Activated CD4-positive, alpha-beta T cell treated with anti-CD3 and anti-CD28 coated beads, Interleukin-2, amount 50 U/mL, for 4 hours (primary cell): ENCODE data around the gene ARID1B.
"Not testable (repeated sequence)": the region's sequence is repeated elsewhere in the genome, so short reads cannot be mapped to it uniquely, and the experiment has no call there.

Source experiments
- DNase-seq, 2 experiments: peaks; one replicate each; pipeline ENCODE4 v3.0.0-alpha.2; 2020

The ARID1B gene

GRCh38 chr6:157034436-157035230 lies 257.5 kb downstream of the ARID1B start:
- no peak for DNase-seq

GRCh38 chr6:157035546-157035945 lies 258.4 kb downstream of the ARID1B start:
- no peak for DNase-seq

- no peak for DNase-seq
Measured at GRCh38 chr6:157036245-157036711, 259.1 kb downstream of the ARID1B start.

GRCh38 chr6:157037165-157037564 lies 260.0 kb downstream of the ARID1B start:
- no peak for DNase-seq

DNA sequence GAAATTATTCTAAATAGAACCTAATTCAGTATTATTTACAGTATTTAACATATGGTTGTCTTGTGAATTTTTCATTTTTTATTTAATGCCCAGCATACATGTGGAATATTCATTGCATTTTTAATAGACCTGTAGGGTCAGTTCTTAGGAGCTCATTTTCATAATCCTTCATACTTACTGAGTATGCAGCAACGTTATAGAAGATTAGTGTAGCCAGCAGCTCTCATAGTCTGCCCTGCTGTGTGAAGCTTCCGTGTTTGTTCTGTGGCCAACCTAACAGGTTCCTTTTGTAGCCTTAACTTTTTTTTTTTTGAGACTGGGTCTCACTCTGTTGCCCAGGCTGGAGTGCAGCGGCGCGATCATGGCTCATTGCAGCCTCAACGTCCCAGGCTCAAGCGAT lies 261.4 kb downstream of the ARID1B start:
- no peak for DNase-seq

DNA sequence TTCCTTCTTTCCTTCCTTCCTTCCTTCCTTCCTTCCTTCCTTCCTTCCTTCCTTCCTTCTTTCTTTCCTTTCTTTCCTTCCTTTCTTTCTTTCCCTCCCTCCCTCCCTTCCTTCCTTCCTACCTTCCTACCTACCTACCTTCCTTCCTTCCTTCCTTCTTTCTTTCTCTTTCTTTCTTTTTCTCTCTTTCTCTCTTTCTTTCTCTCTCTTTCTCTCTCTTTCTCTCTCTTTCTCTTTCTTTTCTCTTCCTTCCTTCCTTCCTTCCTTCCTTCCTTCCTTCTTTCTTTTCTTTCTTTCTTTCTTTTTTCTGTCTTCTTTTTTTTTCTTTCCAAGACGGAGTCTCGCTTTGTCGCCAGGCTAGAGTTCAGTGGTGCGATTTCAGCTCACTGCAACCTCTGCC lies 262.5 kb downstream of the ARID1B start:
- DNase-seq: not testable (repeated sequence)

GRCh38 chr6:157040191-157040590 lies 263.0 kb downstream of the ARID1B start:
- DNase-seq: no peak

GRCh38 chr6:157045831-157046454 lies 268.8 kb downstream of the ARID1B start:
- DNase-seq: no peak

DNA sequence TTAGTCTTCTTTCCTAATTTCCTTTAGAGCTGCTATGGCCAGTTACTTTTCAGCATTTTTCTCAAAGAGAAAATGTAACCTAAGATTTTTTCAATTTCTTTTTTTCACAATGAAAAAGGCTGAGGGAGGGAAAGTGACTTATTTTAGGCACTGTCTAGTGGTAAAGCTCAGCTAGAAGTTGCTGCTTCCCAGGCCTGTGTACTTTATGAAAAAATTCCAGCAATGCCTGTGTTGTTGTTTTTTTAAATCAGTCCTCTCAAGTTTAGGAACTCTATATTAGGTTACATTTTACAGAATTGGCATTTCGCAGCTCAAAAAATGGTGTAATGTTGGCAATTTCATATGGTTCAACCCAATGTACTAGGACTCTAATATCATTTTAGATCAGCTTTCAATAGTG lies 269.6 kb downstream of the ARID1B start:
- DNase-seq: no peak

GRCh38 chr6:157047328-157047727 lies 270.1 kb downstream of the ARID1B start:
- no peak for DNase-seq

- no peak for DNase-seq
Measured at GRCh38 chr6:157047951-157048350, 270.8 kb downstream of the ARID1B start.

- no peak for DNase-seq
Measured at GRCh38 chr6:157049133-157049532, 272.0 kb downstream of the ARID1B start.

- no peak for DNase-seq
Measured at GRCh38 chr6:157050537-157051265, 273.5 kb downstream of the ARID1B start.

- peak; percentile 21 to 36 for DNase-seq
Measured at GRCh38 chr6:157054531-157054979, 277.4 kb downstream of the ARID1B start.

GRCh38 chr6:157055863-157056262 lies 278.7 kb downstream of the ARID1B start:
- no peak for DNase-seq

DNA sequence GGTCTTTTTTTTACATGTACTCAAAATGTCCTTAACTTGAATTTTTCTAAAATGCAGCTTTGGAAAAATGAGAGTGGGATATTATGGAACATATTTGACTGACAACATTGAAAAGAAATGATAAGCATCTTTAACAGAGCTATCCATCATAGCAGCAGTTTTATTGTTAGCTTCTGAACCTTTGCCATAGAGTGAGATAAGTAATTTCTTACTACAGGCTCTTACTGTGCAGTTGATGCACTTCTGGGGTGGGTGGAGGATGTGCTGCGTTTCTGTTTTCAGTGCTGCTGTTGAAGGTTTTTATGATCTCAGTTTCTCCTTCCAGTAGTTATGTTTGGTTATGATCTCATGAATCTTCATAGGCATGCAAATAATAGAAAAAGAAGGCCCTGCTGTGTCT lies 279.1 kb downstream of the ARID1B start:
- DNase-seq: peak in 1 of 2 experiments; percentile 14

GRCh38 chr6:157058574-157058973 lies 281.4 kb downstream of the ARID1B start:
- no peak for DNase-seq

DNA sequence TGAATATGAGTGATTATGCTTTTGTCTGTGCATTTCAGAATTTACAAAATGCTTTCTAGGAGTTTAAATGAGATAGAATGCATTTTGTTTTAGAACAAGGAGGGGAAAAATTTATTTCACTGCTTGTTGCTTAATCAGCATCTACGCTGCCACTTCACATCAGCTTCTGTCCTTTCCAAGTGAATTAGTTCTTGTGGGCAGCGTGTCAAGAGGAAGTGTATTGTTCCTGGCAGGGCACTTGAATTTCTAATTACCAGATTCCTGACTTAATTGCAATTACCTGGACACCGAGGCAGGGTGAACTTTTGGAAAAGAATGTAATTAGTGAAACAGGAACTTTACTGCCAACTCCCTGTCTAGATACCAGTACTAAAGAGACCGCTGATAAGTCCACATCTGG lies 282.6 kb downstream of the ARID1B start:
- DNase-seq: no peak

- no peak for DNase-seq
Measured at GRCh38 chr6:157060440-157060952, 283.3 kb downstream of the ARID1B start.

DNA sequence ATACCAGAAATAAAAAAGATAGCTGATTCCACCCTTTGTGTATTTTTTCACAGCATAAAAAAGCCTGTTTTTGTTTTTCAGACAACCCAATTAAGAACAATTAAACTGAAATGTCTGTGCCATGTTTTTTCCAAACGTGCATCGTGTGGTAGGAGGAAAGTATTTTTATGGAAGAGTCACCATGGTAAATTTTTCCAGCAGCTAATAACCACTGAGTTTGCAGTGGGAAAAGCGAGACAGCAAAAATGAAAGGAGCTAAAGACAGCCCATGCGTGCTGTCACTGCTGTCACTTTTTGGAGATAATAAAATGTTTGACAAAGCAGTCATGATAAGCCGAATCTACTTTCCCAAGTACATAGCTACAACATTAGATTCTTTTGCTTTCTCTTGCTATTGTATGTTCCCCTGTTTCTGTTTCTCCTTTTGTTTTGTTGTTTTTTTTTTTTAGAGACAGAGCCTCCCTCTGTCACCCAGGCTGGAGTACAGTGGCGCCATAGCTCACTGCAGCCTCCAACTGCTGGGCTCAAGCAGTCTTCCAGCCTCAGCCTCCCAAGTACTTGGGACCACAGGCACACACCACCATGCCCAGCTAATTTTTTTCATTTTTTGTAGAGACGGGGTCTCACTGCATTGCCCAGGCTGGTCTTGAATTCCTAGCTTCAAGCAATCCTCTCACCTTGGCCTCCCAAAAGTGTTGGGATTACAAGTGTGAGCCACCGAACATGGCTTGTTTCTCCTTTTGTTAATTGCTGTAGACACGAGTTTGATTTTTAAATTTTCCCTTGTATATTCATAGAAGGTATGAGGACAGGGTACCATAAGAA lies 284.8 kb downstream of the ARID1B start:
- no peak for DNase-seq

- DNase-seq: no peak
Measured at GRCh38 chr6:157063176-157063905, 286.2 kb downstream of the ARID1B start.

DNA sequence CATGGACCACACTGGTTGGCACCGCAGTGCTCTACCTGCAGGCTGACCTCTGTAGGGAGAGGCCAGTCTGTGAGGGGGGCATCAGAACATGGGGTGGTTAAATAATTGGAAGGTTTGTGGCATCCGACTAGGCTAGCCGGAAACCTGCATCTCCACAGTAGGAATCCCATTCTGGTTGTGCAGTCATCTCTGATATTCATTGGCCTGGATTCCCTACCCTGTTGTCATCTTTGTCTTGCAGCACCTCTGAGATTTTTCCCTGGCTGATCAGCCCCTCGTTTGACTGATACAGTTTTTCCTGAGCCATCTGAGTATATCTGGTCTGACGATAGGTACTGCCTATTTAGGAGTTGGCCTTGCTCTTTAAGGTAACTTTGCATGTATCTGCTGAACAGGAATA lies 286.7 kb downstream of the ARID1B start:
- no peak for DNase-seq
